HG03469 (cell line): ENCODE measurements around the gene ARHGEF7.
A peak's percentile ranks its signal among the peaks of the same experiment; 100 is the strongest.

Experiments
- ATAC-seq: cut with Tn5 transposase; IDR thresholded peaks from one replicate; pipeline ENCODE4 v1.9.1; 2021; ENCODE audit warnings: mild to moderate bottlenecking, moderate library complexity, moderate number of reproducible peaks; ENCODE audit not compliant: unreplicated experiment

The ARHGEF7 gene

GRCh38 chr13:111110054-111110453 is 5.1 kb upstream of the ARHGEF7 start:
- no peak for ATAC-seq

GRCh38 chr13:111111376-111111937 is 3.7 kb upstream of the ARHGEF7 start:
- no peak for ATAC-seq

- ATAC-seq = no peak
Measured at GRCh38 chr13:111112196-111112595, 2.9 kb upstream of the ARHGEF7 start.

GRCh38 chr13:111114362-111115060 is 599 bp upstream of the ARHGEF7 start:
- ATAC-seq = no peak

GRCh38 chr13:111115965-111116521 is 933 bp downstream of the ARHGEF7 start:
- ATAC-seq = no peak

- no peak for ATAC-seq
Measured at GRCh38 chr13:111116856-111117255, 1.7 kb downstream of the ARHGEF7 start.

GRCh38 chr13:111117289-111117688 is 2.2 kb downstream of the ARHGEF7 start:
- no peak for ATAC-seq

- no peak for ATAC-seq
Measured at GRCh38 chr13:111117961-111118360, 2.9 kb downstream of the ARHGEF7 start.

- no peak for ATAC-seq
Measured at GRCh38 chr13:111118898-111119607, 3.9 kb downstream of the ARHGEF7 start.

GRCh38 chr13:111119966-111120365 is 4.9 kb downstream of the ARHGEF7 start:
- no peak for ATAC-seq

GRCh38 chr13:111120422-111120821 is 5.3 kb downstream of the ARHGEF7 start:
- no peak for ATAC-seq

GRCh38 chr13:111120913-111121312 is 5.8 kb downstream of the ARHGEF7 start:
- ATAC-seq = no peak

- no peak for ATAC-seq
Measured at GRCh38 chr13:111121506-111121905, 6.4 kb downstream of the ARHGEF7 start.

GRCh38 chr13:111122056-111122455 is 6.9 kb downstream of the ARHGEF7 start:
- ATAC-seq = no peak

GRCh38 chr13:111122631-111123030 is 7.5 kb downstream of the ARHGEF7 start:
- ATAC-seq = no peak

GRCh38 chr13:111123221-111123620 is 8.1 kb downstream of the ARHGEF7 start:
- no peak for ATAC-seq

GRCh38 chr13:111123649-111124048 is 8.5 kb downstream of the ARHGEF7 start:
- no peak for ATAC-seq

- no peak for ATAC-seq
Measured at GRCh38 chr13:111126509-111126908, 11.4 kb downstream of the ARHGEF7 start.

- peak; percentile 100 for ATAC-seq
Measured at GRCh38 chr13:111129465-111130115, 14.5 kb downstream of the ARHGEF7 start.

- ATAC-seq = no peak
Measured at GRCh38 chr13:111130116-111130508, 15.0 kb downstream of the ARHGEF7 start.

- no peak for ATAC-seq
Measured at GRCh38 chr13:111131048-111131447, 15.9 kb downstream of the ARHGEF7 start.
